Measurements from ENCODE around the gene OR56A5.

DNA sequence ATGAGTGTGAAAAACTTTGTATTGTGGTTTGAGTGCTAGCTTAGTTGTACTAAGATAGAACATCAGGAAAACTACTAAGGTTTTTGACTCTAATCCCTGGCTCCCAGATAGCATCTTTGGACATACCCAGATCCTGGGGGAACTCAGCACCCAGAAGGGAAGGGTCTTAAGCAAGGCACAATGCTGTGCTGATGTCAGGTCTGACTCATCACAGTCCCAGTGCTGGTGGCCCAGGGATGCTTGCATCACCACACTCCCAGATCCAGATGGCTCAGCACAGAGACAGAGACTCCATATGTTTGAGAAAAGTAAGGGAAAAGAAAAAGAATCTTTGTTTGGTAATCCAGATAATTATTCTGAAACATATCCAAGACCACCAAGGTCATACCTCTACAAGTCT, 44.5 kb downstream of the OR56A5 start:
- TF ChIP-seq EZH2 (IDR thresholded peaks at IDR 0.05; ENCODE audit: borderline replicate concordance, insufficient read depth, low read depth, low read length, poor library complexity, severe bottlenecking) = no peak
- TF ChIP-seq, protein P1, sequence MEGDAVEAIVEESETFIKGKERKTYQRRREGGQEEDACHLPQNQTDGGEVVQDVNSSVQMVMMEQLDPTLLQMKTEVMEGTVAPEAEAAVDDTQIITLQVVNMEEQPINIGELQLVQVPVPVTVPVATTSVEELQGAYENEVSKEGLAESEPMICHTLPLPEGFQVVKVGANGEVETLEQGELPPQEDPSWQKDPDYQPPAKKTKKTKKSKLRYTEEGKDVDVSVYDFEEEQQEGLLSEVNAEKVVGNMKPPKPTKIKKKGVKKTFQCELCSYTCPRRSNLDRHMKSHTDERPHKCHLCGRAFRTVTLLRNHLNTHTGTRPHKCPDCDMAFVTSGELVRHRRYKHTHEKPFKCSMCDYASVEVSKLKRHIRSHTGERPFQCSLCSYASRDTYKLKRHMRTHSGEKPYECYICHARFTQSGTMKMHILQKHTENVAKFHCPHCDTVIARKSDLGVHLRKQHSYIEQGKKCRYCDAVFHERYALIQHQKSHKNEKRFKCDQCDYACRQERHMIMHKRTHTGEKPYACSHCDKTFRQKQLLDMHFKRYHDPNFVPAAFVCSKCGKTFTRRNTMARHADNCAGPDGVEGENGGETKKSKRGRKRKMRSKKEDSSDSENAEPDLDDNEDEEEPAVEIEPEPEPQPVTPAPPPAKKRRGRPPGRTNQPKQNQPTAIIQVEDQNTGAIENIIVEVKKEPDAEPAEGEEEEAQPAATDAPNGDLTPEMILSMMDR (IDR thresholded peaks at IDR 0.05) = no peak

Measured in B cell (primary cell).